ENCODE results near the gene AGO3.
"Not testable (repeated sequence)": the region's sequence is repeated elsewhere in the genome, so short reads cannot be mapped to it uniquely, and the experiment has no call there.

AGO3 gene

GRCh38 chr1:35884934-35885333 is 46.0 kb upstream of the AGO3 start:
- TF ChIP-seq, protein P1, sequence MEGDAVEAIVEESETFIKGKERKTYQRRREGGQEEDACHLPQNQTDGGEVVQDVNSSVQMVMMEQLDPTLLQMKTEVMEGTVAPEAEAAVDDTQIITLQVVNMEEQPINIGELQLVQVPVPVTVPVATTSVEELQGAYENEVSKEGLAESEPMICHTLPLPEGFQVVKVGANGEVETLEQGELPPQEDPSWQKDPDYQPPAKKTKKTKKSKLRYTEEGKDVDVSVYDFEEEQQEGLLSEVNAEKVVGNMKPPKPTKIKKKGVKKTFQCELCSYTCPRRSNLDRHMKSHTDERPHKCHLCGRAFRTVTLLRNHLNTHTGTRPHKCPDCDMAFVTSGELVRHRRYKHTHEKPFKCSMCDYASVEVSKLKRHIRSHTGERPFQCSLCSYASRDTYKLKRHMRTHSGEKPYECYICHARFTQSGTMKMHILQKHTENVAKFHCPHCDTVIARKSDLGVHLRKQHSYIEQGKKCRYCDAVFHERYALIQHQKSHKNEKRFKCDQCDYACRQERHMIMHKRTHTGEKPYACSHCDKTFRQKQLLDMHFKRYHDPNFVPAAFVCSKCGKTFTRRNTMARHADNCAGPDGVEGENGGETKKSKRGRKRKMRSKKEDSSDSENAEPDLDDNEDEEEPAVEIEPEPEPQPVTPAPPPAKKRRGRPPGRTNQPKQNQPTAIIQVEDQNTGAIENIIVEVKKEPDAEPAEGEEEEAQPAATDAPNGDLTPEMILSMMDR (IDR thresholded peaks at IDR 0.05; ENCODE audit: insufficient read depth, low read length, missing control alignments), result no peak
- DNase-seq (ENCODE audit: low read depth, low spot score), result no peak
- ChIA-PET POLR2A (no interaction called here), CTCF (interaction anchor here (0.9 kb wide), 1 partner anchor 10 kb away, joined by 3 read pairs; no protein-coding TSS in a partner anchor)
- no peak overlapping the region for H3K4me3 ChIP-seq (ENCODE audit: low read depth, low read length)

DNA sequence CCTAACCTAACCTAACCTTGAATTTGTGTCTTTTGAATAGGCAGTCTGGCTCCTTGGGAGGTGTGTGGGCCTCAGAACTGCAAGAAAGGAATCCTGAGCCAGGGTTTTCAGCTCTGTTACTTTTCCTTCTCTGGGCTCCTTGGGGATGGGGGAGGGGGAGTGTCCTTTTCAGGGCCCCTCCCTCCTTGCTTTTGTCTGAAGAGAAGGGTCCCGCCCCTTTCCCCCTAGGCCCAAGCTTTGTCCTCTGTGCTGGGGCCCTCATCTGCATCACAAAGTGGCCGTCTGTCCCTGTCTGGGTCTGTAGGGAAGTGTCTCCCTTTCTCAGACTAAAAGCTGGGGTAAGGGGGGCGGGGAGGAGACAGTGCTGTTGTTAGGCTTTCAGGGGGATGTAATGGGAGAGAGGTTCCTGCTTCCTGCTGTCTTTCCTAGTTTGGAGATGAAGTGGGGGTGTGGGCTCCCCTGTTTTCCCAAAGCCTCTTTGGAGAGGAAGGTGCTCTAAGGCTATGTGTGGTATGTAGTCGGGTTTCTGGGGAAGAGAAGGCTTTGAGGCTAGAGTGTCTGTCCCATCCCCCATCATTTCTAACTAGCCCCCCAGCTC is 44.8 kb upstream of the AGO3 start:
- ChIA-PET CTCF (no interaction called here), POLR2A (no interaction called here)
- TF ChIP-seq, protein P1 (IDR thresholded peaks at IDR 0.05; ENCODE audit: insufficient read depth, low read length, missing control alignments), result no peak
- H3K4me3 ChIP-seq (ENCODE audit: low read depth, low read length), result no peak overlapping the region
- DNase-seq (ENCODE audit: low read depth, low spot score), result no peak

DNA sequence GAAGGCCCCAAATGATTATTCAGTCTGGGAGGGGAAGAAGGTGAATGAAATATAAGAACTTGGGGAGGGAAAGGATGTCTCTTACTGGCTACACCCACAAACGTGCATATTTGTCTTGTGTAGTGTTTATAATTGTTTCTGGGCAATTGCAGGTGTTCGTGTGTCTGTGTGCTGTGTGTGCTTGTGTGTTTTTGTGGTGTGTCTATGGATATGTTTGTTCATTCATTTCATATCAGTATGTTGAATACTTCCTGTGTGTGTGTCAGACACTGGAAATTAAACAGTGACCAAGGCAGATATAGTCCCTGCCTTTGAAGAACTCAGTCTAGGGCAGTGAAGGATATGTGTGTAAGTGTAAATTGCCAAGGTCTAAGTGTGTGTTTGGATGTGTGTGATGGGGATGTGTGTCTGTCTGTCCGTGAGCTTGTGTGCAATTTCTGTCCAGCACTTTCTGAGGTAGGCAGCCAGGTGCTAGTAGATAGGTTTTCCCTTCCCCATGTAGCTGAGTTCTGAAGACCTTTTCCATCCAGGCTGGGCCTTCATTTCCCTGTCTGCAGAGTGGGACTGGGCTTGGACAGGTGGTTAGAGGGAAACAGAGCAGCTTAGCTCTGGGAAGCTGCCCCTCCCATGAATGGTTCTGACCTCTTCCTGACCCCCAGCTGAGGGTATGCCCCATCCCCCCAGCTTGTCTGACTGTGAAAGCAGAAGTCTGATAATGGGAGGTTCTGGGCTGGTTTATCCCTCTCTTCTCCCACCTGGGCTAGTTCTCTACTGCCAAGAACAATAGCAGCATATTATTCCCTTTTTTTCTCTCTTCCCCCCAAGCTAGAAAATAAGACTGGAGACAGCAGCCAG is 44.1 kb upstream of the AGO3 start:
- POLR2A ChIA-PET, result no interaction called here

DNA sequence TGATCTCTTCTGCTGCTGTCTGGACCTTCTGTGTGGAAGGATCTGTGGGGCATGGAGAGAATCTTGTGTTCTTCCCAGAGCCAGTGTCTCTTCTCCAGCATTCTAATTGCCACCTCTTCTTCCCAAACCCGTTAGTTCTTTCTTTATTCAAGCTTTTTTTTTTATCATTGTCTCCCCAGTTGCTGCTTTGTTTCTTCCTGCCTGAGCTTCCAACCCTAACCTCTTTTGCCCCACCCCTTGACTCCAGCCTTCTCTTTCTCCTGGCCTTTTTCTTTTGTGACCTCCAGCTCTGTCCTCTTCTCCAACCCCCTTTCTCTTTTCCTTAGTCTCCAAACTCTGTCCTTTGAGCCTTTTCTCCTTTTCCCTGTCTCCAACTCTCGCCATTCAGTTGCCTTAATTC is 43.4 kb upstream of the AGO3 start:
- ChIA-PET POLR2A (no interaction called here), CTCF (no interaction called here)
- H3K4me3 ChIP-seq (ENCODE audit: low read depth, low read length), result no peak overlapping the region
- TF ChIP-seq, protein P1 (IDR thresholded peaks at IDR 0.05; ENCODE audit: insufficient read depth, low read length, missing control alignments), result no peak
- DNase-seq (ENCODE audit: low read depth, low spot score), result no peak

More for the DNA sequence above, 44.1 kb upstream of the AGO3 start:
- no peak overlapping the region for H3K4me3 ChIP-seq (ENCODE audit: low read depth, low read length)
- CTCF ChIA-PET, result no interaction called here
- TF ChIP-seq, protein P1 (IDR thresholded peaks at IDR 0.05; ENCODE audit: insufficient read depth, low read length, missing control alignments), result no peak
- no peak for DNase-seq (ENCODE audit: low read depth, low spot score)

DNA sequence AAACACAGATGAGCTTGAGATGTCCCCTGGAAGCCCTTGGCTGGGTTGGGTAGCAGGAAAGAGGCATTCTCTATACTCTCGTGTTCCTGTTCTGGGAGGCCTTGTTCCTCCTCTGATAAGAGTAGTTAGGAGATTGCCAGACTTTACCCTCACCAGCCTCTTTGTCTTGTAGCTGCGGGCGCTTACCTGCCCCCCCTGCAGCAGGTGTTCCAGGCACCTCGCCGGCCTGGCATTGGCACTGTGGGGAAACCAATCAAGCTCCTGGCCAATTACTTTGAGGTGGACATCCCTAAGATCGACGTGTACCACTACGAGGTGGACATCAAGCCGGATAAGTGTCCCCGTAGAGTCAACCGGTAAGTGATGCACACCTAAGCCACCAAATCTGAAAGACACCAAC is 42.6 kb upstream of the AGO3 start:
- H3K4me3 ChIP-seq (ENCODE audit: low read depth, low read length), result no peak overlapping the region
- DNase-seq (ENCODE audit: low read depth, low spot score), result no peak
- ChIA-PET CTCF (no interaction called here), POLR2A (no interaction called here)
- TF ChIP-seq, protein P1 (IDR thresholded peaks at IDR 0.05; ENCODE audit: insufficient read depth, low read length, missing control alignments), result no peak

GRCh38 chr1:35888981-35889380 is 41.9 kb upstream of the AGO3 start:
- POLR2A ChIA-PET; CTCF ChIA-PET; DNase-seq (ENCODE audit: low read depth, low spot score); H3K4me3 ChIP-seq (ENCODE audit: low read depth, low read length): not testable (repeated sequence)
